Ishikawa (cell line): Measurements from ENCODE around the gene ZEB2.

Source experiments
- CEBPB ChIP-seq: IDR thresholded peaks from 2 replicates; pipeline ENCODE4 v1.6.1; 2012
- EP300 ChIP-seq: IDR thresholded peaks from 2 replicates; pipeline ENCODE4 v1.6.1; 2012; ENCODE audit warnings: borderline replicate concordance
- FOXM1 ChIP-seq: IDR thresholded peaks from 2 replicates; pipeline ENCODE4 v1.6.1; 2012; ENCODE audit warnings: low read depth, borderline replicate concordance
- MAX ChIP-seq: IDR thresholded peaks from 2 replicates; pipeline ENCODE4 v1.6.1; 2012
- REST ChIP-seq: IDR thresholded peaks from 2 replicates; pipeline ENCODE4 v1.6.1; 2012; ENCODE audit warnings: low read depth, mild to moderate bottlenecking
- TAF1 ChIP-seq: IDR thresholded peaks from 2 replicates; pipeline ENCODE4 v1.6.1; 2012; ENCODE audit warnings: low read depth, mild to moderate bottlenecking
- TCF12 ChIP-seq: IDR thresholded peaks from 2 replicates; pipeline ENCODE4 v1.6.1; 2012; ENCODE audit warnings: low read depth
- ZBTB7A ChIP-seq: IDR thresholded peaks from 2 replicates; pipeline ENCODE4 v1.6.1; 2012; ENCODE audit warnings: low read depth
- TF ChIP-seq, protein P1 (sequence below): IDR thresholded peaks from 2 replicates; pipeline ENCODE4 v1.6.1; 2012

- TF ChIP-seq MAX (no peak), REST (no peak), TAF1 (no peak), ZBTB7A (no peak), EP300 (no peak), CEBPB (no peak), FOXM1 (no peak), TCF12 (no peak)
- TF ChIP-seq, protein P1, sequence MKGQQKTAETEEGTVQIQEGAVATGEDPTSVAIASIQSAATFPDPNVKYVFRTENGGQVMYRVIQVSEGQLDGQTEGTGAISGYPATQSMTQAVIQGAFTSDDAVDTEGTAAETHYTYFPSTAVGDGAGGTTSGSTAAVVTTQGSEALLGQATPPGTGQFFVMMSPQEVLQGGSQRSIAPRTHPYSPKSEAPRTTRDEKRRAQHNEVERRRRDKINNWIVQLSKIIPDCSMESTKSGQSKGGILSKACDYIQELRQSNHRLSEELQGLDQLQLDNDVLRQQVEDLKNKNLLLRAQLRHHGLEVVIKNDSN, result no peak
Observed at GRCh38 chr2:144521686-144522085, 1.8 kb upstream of the ZEB2 start.
